Measurements from ENCODE around the gene TOP3A.

Gene TOP3A

DNA sequence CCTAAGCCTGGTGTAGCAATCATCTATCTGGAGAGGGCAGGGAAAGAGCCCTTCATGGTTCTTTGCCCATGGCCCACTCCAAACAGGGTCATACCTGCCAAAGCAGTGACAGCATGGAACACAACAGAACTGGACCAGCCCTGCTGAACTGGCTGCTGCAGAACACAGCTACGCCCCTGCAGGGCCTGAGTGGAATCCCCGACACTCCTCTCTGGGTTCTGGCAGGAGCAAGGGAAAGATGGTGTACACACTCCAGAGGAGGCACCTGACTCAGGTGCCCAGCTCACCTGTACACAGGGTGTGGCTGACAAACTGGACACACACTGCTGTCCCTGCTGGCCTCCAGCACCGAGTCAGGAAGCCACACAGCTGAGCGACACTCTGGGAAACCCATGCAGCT lies 34.5 kb downstream of the TOP3A start:
- DNase-seq (ENCODE audit: low read depth): no peak

- no peak for DNase-seq (ENCODE audit: low read depth)
Measured at GRCh38 chr17:18278867-18279266, 35.9 kb downstream of the TOP3A start.

DNA sequence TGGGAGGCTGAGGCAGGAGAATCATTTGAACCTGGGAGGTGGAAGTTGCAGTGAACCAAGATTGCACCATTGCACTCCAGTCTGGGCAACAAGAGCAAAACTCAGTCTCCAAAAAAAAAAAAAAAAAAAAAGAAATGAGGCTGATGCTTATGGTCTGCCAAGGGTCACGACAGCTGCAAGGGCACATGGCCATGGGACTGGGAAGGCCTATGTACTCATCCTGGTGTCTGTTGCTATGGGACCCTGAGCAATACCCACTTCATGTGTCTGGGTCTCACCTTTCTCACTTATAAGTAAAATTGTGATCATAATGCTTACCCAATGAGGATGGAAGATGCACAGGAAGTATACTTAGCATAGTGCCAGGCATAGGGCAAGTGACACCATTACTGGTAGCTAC lies 37.7 kb downstream of the TOP3A start:
- DNase-seq (ENCODE audit: low read depth): no peak

DNA sequence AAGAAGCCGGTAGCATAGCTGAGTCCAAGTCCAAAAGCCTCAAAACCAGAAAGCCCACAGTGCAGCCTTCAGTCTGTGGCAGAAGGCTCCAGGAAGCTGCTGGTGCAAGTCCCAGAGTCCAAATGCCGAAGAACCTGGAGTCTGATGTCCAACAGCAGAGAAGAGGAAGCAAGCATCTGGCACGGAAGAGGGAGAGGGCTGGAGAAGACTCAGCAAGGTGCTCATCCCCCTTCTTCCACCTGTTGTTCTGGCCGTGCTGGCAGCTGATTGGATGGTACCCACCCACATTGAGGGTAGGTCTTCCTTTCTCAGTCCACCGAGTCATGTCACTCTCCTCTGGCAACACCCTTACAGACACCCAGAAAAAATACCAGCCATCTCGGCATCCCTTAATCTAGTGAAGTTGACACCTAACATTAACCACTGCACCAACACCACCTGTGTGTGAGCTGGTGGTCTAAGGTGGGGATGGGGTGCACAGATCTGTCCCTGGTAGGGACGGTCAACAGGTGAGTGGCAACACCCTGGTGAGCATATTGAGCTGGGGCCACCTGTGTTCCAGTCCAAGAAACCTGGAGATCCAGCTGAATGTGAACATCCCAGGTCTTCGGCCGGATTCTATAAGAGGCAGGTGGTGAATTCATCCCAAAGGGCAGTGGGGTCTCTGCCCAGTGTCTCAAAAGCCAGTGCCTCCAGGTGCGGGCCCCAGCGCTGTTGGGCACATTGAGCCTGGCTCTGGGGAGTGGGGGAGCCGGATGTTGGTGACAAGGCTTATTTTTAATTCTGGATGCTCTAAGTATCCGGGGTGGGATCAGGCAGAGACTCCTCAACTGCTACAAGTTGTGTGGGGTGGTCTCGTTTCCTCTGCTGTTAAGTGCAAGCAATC lies 44.5 kb downstream of the TOP3A start:
- DNase-seq (ENCODE audit: low read depth): no peak

GRCh38 chr17:18267927-18268711 lies 46.7 kb downstream of the TOP3A start:
- DNase-seq (ENCODE audit: low read depth): no peak

- DNase-seq (ENCODE audit: low read depth): no peak
Measured at GRCh38 chr17:18267366-18267765, 47.4 kb downstream of the TOP3A start.

DNA sequence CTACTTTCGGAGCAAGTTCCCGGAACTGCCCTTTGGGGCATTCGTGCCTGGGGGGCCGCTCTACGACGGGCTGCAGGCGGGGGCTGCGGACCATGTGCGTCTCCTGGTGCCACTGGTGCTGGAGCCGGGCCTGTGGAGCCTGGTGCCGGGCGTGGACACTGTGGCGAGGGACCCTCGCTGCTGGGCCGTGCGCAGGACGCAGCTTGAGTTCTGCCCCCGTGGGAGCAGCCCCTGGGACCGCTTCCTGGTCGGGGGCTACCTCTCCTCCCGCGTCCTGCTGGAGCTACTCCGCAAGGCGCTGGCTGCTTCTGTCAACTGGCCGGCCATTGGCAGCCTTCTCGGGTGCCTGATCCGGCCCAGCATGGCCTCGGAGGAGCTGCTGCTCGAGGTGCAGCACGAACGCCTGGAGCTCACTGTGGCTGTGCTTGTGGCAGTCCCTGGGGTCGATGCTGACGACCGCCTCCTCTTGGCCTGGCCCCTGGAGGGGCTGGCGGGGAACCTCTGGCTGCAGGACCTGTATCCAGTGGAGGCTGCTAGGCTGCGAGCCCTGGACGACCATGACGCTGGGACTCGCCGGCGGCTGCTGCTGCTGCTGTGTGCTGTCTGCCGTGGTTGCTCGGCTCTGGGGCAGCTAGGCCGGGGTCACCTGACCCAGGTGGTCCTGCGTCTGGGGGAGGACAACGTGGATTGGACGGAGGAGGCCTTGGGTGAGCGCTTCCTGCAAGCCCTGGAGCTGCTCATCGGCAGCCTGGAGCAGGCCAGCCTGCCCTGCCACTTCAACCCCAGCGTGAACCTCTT lies 50.7 kb downstream of the TOP3A start:
- DNase-seq (ENCODE audit: low read depth): no peak

GRCh38 chr17:18262641-18263040 lies 52.2 kb downstream of the TOP3A start:
- DNase-seq (ENCODE audit: low read depth): no peak

GRCh38 chr17:18262111-18262510 lies 52.7 kb downstream of the TOP3A start:
- no peak for DNase-seq (ENCODE audit: low read depth)

DNA sequence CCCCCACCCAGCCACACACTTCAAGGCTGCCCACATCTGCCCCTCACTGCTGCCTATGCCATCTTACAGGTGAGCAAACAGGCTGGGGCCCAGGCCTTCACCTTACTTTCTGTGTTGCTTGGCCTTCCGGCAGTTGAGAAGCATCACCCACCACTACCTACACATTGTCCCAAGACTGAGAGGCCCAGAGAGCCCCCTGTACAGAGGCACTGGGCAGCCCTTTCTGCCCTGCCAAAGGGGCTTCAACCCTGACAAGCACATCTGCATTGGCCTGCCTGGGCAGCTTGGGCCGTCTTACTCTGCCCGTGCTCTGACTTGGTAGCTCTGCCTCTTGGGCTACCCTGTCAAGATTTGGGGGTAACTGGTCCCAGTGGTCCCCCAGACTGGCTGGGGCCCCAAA lies 53.1 kb downstream of the TOP3A start:
- no peak for DNase-seq (ENCODE audit: low read depth)

DNA sequence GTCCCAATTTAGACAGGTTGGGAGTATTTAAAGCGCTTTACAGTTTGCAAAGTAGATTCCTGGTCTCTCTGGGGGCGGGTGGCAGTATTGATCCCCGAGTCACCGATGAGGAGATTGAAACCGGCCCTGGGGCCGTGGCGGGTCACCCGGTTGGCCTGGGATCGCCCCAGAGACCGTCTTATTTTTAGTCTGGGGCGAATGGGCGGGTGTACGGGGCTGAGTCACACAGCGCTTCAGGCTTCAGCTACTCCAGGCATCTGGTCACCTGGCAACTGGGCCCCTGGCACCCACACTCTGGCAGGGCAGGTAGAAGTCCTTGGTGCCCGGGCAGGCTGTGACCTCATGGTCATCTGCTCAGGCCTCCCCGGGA lies 53.7 kb downstream of the TOP3A start:
- DNase-seq (ENCODE audit: low read depth): no peak

- peak; percentile 88 for DNase-seq (ENCODE audit: low read depth)
Measured at GRCh38 chr17:18260332-18261145, 54.3 kb downstream of the TOP3A start, which contains the start of gene MIEF2. Gene MIEF2 (plus strand): TSS chr17:18260662. CDS start chr17:18262721, 2,059 bp downstream.

- no peak for DNase-seq (ENCODE audit: low read depth)
Measured at GRCh38 chr17:18259621-18260331, 55.0 kb downstream of the TOP3A start.

GRCh38 chr17:18258356-18259038 lies 56.3 kb downstream of the TOP3A start, which contains the start of gene FLII:
Gene FLII (minus strand): TSS chr17:18258738. CDS start chr17:18258690, 48 bp downstream.
- peak; percentile 34 for DNase-seq (ENCODE audit: low read depth)

DNA sequence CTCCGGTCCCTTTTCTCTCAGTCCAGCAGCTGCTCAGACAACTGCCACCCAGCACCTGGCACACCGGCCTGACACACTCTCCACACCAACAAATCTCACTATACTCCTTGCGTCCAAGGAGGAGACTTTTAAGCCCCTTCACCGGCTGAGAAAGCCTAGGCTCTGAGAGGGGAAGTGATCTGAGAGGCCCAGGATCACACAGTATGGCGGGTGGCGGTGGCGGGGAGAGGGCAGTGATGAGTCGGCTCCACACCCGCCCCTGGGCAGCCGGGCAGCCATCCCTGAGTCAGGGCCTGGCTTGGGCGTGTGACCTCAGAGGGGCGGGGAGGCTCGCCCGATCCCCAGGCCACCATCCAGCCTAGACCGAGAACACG lies 56.8 kb downstream of the TOP3A start:
- peak; percentile 16 for DNase-seq (ENCODE audit: low read depth)

DNA sequence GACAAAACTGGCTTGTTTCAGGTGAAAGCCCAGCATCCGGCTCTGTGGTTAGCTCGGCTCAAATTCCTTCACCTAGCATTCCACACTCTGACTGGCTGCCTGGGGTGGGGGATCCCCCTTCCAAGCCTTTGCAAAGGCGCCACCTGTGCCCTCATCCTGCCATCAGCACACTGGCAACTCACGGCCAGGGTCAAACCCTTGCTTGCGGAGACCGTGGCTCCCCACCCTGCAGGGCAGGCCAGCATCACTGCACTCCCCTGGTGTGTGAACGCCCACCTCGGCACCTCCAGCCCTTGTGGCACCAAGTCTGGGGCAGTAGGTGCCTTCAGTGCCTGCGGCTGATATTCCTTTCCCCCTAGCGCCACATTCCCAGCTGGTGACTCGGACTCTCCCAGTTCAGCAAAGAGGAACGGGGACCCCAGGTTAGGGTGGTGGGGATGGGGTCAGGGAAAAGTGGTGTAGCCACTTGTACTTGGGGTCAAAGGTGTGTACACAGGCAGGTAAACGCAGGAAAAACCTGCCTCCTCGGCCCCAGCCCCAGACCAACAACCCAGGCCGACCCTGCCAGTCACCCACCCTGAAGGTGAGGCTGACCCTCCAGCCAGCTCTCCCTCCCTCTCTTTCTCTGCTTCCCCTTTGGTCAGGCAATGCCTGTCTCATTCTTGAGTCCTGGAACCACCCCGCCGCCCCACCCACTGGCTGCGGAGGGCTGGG lies 57.4 kb downstream of the TOP3A start:
- no peak for DNase-seq (ENCODE audit: low read depth)

DNA sequence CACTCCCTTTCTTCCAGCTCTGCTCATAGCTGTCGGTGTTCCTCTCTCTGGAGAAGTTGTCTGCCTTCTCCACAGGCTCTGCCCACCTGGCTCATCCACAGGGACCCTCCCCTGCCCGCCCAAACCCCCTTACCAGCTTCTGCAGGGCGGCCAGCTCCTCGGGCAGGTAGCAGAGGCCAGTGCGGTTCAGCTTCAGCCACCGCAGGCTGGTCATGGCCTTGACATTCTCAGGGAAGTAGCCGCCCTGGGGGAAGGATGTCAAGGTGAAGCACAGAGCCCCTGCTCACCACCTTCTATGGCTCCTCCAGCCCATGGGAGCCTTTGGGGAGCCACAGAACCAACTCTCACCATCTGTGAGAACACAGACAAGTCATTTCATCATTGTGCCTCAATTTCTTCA lies 58.0 kb downstream of the TOP3A start:
- no peak for DNase-seq (ENCODE audit: low read depth)

- no peak for DNase-seq (ENCODE audit: low read depth)
Measured at GRCh38 chr17:18256351-18256750, 58.4 kb downstream of the TOP3A start.

DNA sequence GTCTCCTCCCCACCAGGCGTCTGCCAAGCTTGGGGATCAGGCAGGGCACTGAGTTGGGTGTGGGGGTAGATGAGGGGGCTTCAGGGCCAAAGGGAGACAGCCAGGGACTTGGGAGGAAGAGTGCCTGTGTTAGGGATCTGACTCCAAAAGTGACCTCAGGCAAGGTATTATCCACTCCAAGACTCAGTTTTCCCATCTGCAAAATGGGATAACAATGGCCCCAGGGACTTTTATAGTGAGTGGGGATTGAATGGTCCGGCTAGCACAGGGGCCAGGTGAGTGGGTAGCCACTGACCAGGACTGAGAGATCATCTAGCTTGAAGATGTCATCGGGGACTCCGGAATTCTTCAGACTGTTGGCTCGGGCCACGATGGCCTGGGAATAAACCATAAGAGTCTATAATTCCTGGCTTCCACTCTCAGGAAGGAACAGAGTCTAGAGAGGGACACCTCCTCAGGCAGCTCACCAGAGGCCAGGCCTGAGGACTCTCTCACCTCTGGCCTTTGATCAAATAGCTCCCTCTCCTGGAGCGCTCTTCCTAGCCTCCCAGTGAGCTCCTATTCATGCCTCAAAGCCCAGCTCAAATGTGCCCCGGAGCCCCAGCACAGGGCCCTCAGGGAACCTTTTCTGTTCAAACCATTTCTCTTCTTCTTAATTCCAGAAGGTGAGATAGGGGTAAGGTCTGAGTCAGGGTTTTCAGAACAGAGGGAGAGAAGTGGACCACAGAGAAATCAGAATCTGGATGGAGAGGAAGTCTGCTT lies 59.7 kb downstream of the TOP3A start:
- DNase-seq (ENCODE audit: low read depth): no peak

Data from activated T-helper 1 cell treated with Interleukin-2 at 50 U/mL for 16 hours (primary cell).